Measurements from ENCODE around the gene SFMBT2. TPM values are rescaled to one million over a fixed set of nuclear protein-coding genes. Genes with fewer than 3 reads are reported as not detected.

Gene SFMBT2
- total RNA-seq, 1 experiment from 2014 or later, result 0.02 TPM

DNA sequence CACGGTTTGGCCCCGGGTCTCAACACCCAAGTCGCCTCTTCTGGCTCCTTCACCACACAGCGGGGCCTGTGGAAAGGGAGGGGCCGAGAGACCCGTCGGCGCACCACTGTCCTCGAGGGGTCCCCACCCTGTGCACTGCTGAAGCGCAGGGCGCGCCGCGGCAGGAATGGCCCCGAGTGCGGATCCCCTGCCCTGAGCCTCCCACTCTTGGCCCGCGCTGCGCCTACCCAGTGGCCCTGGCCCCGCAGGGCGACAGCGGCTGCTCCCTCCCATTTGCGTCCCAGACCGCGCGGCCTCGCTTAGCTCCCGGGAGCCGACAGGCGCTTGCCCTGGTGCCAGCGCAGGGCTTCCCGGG lies 2.1 kb upstream of the SFMBT2 start:
- H3K9me2 ChIP-seq (ENCODE audit: insufficient read depth), result no peaks in the 10 kb centered on the region
- ChIA-PET RAD21 (ENCODE audit: low non-redundant PET in 1 of 2, low total read pairs in 2 of 2, uncharacterized antibody in 2 of 2, unreplicated experiment in 2 of 2) (no interaction called here), CTCF (no interaction called here), POLR2A (no interaction called here)
- intact Hi-C loops (cut with micrococcal nuclease), result loop anchor here (10.0 kb wide), 2 partner anchors 708 to 998 kb away; no protein-coding TSS in a partner anchor
- no peak overlapping the region for H3K27ac ChIP-seq (ENCODE audit: low read depth, low read length)
- no peak overlapping the region for H3K4me2 ChIP-seq (ENCODE audit: low read length)
- no peaks in the 10 kb centered on the region for H3K36me3 ChIP-seq (ENCODE audit: control insufficient read depth in 1 of 2, insufficient read depth in 2 of 2, low read length in 2 of 2)
- H3K79me2 ChIP-seq (ENCODE audit: insufficient read depth, low read length), result no peaks in the 10 kb centered on the region
- H3K9ac ChIP-seq (ENCODE audit: low read length), result no peak overlapping the region
- H4K20me1 ChIP-seq (ENCODE audit: insufficient read depth), result no peaks in the 10 kb centered on the region; the same call in 1 of the 2 replicates
- no peaks in the 10 kb centered on the region for H3K9me3 ChIP-seq (ENCODE audit: control insufficient read depth in 1 of 2, insufficient read depth in 1 of 2, low read depth in 1 of 2, low read length in 2 of 2)
- H2AFZ ChIP-seq (ENCODE audit: low read depth, low read length, poor library complexity, severe bottlenecking), result no peak overlapping the region
- no peaks in the 10 kb centered on the region; the same call in 1 of the 2 replicates for H3K27me3 ChIP-seq (ENCODE audit: insufficient read depth, low read length)
- no peaks in the 10 kb centered on the region for H3K4me1 ChIP-seq (ENCODE audit: control insufficient read depth in 1 of 2, insufficient read depth in 2 of 2, low read length in 2 of 2)
- DNase-seq (ENCODE audit: low read depth, low spot score), result no peak
- TF ChIP-seq RAD21 (IDR thresholded peaks at IDR 0.05; ENCODE audit: low read depth) (no peak), MAX (IDR thresholded peaks at IDR 0.05) (no peak), SIN3A (IDR thresholded peaks at IDR 0.05; ENCODE audit: low read depth) (no peak), POLR2A (IDR thresholded peaks at IDR 0.05; ENCODE audit: borderline replicate concordance, extremely low read depth, insufficient read depth, insufficient read length) (no peak), REST (IDR thresholded peaks at IDR 0.05; ENCODE audit: low read depth) (no peak), FOSL1 (IDR thresholded peaks at IDR 0.05; ENCODE audit: low read depth) (no peak), POLR2AphosphoS5 (IDR thresholded peaks at IDR 0.05; ENCODE audit: low read depth, low read length) (no peak), JUND (IDR thresholded peaks at IDR 0.05) (no peak)
- no TSS peak for BruUV-seq (replicated peaks)
- no peak overlapping the region for H3K4me3 ChIP-seq (replicated peaks in 1 of 2; ENCODE audit: low read depth in 1 of 2, low read length in 2 of 2)
- no peak for ATAC-seq

All from HCT116 (cell line).